Measurements from ENCODE around the gene TRPM8. TPM values are rescaled to one million over a fixed set of nuclear protein-coding genes. Genes with fewer than 3 reads are reported as not detected.

The TRPM8 gene
- total and polyA plus RNA-seq, 2 of the 13 experiments (the other 11 are each of a cell fraction or from before 2014, with no cell fraction given): 0.12 TPM; not detected in 1

- no peak overlapping the region for H3K4me3 ChIP-seq (replicated peaks in 1 of 3; ENCODE audit: insufficient read depth in 1 of 3, low read depth in 2 of 3, low read length in 3 of 3)
- ChIA-PET CTCF (ENCODE audit: low intra/inter-chr PET ratio, low total read pairs) (no interaction called here), POLR2A (no interaction called here)
- no peak for DNase-seq (ENCODE audit: low spot score)
- no peak overlapping the region for H3K4me2 ChIP-seq (ENCODE audit: low read depth, low read length)
- no peak overlapping the region for H2AFZ ChIP-seq (ENCODE audit: low read length)
- TF ChIP-seq ATF5 (CRISPR knock-in tag; IDR thresholded peaks at IDR 0.05; ENCODE audit: low read depth): no peak
- no peak for TF ChIP-seq NR1H2 (CRISPR knock-in tag; IDR thresholded peaks at IDR 0.05; ENCODE audit: borderline replicate concordance, low read depth)
- no peak for TF ChIP-seq ZNF619 (CRISPR knock-in tag; IDR thresholded peaks at IDR 0.05)
- TF ChIP-seq ATF7 (IDR thresholded peaks at IDR 0.05): no peak
- no peak for TF ChIP-seq ATF7 (CRISPR knock-in tag; IDR thresholded peaks at IDR 0.05)
- intact Hi-C loops (cut with micrococcal nuclease; ENCODE audit: unreplicated experiment) (no loop called here), in situ Hi-C loops (cut with HindIII; ENCODE audit: extremely low pct_ligation_motif_present, low pct_unique_long_range_greater_than_20kb) (no loop called here)
- no peaks in the 10 kb centered on the region for H3K9me3 ChIP-seq (ENCODE audit: low read length)
- H3K9ac ChIP-seq (ENCODE audit: insufficient read depth, low read depth, low read length): no peak overlapping the region
- no peaks in the 10 kb centered on the region for H4K20me1 ChIP-seq (ENCODE audit: insufficient read depth, low read length)
- no TSS peak for BruUV-seq (replicated peaks)
- FAIRE-seq: no peak
- ATAC-seq: no peak
- no peaks in the 10 kb centered on the region for H3K27me3 ChIP-seq (ENCODE audit: control insufficient read depth in 1 of 2, insufficient read depth in 2 of 2, low read length in 2 of 2)
- no peak overlapping the region for H3K27ac ChIP-seq (ENCODE audit: extremely low read length, insufficient read depth, low read length)
- H3K79me2 ChIP-seq (ENCODE audit: insufficient read depth, low read length): no peaks in the 10 kb centered on the region
- WGBS (ENCODE audit: low lambda C conversion rate): 31% methylated on average over 3 of the region's 3 CpGs
- no peaks in the 10 kb centered on the region for H3K36me3 ChIP-seq (replicated peaks in 1 of 2; ENCODE audit: control insufficient read depth in 1 of 2, insufficient read depth in 2 of 2, low read length in 2 of 2)
- H3K4me1 ChIP-seq (ENCODE audit: insufficient read depth, low read length): no peaks in the 10 kb centered on the region
These were observed 89.3 kb downstream of the TRPM8 start for GRCh38 chr2:234006501-234006900.

- Histone ChIP-seq H3K9me3 (ENCODE audit: low read length) (no peaks in the 10 kb centered on the region), H3K36me3 (replicated peaks in 1 of 2; ENCODE audit: control insufficient read depth in 1 of 2, insufficient read depth in 2 of 2, low read length in 2 of 2) (no peaks in the 10 kb centered on the region), H3K27ac (ENCODE audit: extremely low read length, insufficient read depth, low read length) (no peak overlapping the region), H4K20me1 (ENCODE audit: insufficient read depth, low read length) (no peaks in the 10 kb centered on the region), H3K27me3 (ENCODE audit: control insufficient read depth in 1 of 2, insufficient read depth in 2 of 2, low read length in 2 of 2) (no peaks in the 10 kb centered on the region), H2AFZ (ENCODE audit: low read length) (no peak overlapping the region), H3K4me1 (ENCODE audit: insufficient read depth, low read length) (no peaks in the 10 kb centered on the region), H3K79me2 (ENCODE audit: insufficient read depth, low read length) (no peaks in the 10 kb centered on the region), H3K9ac (ENCODE audit: insufficient read depth, low read depth, low read length) (no peak overlapping the region), H3K4me2 (ENCODE audit: low read depth, low read length) (no peak overlapping the region), H3K4me3 (replicated peaks in 1 of 3; ENCODE audit: insufficient read depth in 1 of 3, low read depth in 2 of 3, low read length in 3 of 3) (no peak overlapping the region)
- POLR2A ChIA-PET: no interaction called here
- CTCF ChIA-PET (ENCODE audit: low intra/inter-chr PET ratio, low total read pairs): no interaction called here
- ATAC-seq (no peak), FAIRE-seq (no peak), DNase-seq (ENCODE audit: low spot score) (no peak)
- in situ Hi-C loops (cut with HindIII; ENCODE audit: extremely low pct_ligation_motif_present, low pct_unique_long_range_greater_than_20kb) (no loop called here), intact Hi-C loops (cut with micrococcal nuclease; ENCODE audit: unreplicated experiment) (no loop called here)
- 92% methylated on average over 1 of the region's 1 CpG for WGBS (ENCODE audit: low lambda C conversion rate)
- TF ChIP-seq MEF2D (CRISPR knock-in tag; IDR thresholded peaks at IDR 0.05) (no peak), SRSF1 (optimal IDR thresholded peaks at IDR 0.05; ENCODE audit: low read depth, low read length) (no peak), MAF1 (CRISPR knock-in tag; IDR thresholded peaks at IDR 0.05; ENCODE audit: borderline replicate concordance) (no peak), DMAP1 (CRISPR knock-in tag; IDR thresholded peaks at IDR 0.05) (no peak), SPEN (CRISPR knock-in tag; IDR thresholded peaks at IDR 0.05; ENCODE audit: low read depth) (no peak), HMGXB3 (CRISPR knock-in tag; IDR thresholded peaks at IDR 0.05; ENCODE audit: borderline replicate concordance) (no peak), ATF3 (CRISPR knock-in tag; IDR thresholded peaks at IDR 0.05) (no peak), SUZ12 (IDR thresholded peaks at IDR 0.05; ENCODE audit: low read depth, low read length) (no peak), RBM39 (IDR thresholded peaks at IDR 0.05; ENCODE audit: low read depth, low read length, poor library complexity, severe bottlenecking) (no peak), SCMH1 (CRISPR knock-in tag; IDR thresholded peaks at IDR 0.05; ENCODE audit: borderline replicate concordance) (no peak)
- BruUV-seq (replicated peaks): no TSS peak
These were observed 97.3 kb downstream of the TRPM8 start for GRCh38 chr2:234014427-234014826.
